Stimulated activated CD4-positive, alpha-beta T cell treated with anti-CD3 and anti-CD28 coated beads, Interleukin-15, amount 100 ng/mL, for 24 hours (primary cell): Measurements from ENCODE around the gene PRR7.
A peak's percentile ranks its signal among the peaks of the same experiment; 100 is the strongest.

Experiments
- DNase-seq: peaks from one replicate; pipeline ENCODE4 v3.0.0-alpha.2; 2020

Gene PRR7

GRCh38 chr5:177438468-177438867 is 8.1 kb upstream of the PRR7 start:
- DNase-seq: no peak

- DNase-seq: no peak
These were observed 7.0 kb upstream of the PRR7 start for GRCh38 chr5:177439518-177440053.

DNA sequence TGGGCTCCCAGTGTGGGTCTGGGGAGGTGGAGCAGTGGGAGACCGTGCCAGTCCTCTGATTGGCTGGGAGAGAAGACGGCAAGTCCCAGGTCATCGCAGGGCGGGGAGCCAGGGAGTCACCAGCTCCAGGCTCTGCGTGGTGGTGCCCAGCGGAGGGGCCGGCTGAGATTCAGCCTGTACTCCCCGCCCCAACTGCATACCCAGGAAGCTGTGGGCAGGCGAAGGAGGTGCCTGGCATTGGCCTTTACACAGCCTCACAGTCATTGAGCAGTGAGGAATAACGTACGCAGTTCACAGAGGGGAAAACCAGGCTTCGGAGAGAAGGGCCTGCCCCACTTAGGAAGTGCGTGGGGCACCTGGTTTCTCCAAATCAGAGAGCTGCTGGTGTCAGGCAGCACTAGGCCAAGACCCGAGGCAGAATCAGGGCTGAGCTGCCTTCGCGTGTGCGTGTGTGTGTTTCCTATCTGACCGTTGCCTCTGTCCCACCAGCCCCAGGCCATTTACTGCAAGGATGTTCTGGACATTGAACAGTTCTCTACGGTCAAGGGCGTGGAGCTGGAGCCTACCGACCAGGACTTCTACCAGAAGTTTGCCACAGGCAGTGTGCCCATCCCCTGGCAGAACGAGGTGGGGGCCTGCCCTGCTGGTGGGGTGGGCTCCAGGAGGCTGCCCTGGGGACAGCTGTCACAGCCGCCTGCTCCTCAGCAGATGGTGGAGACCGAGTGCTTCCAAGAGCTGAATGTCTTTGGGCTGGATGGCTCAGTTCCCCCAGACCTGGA is 6.2 kb upstream of the PRR7 start:
- DNase-seq: peak; percentile 68

GRCh38 chr5:177440990-177441780 is 5.4 kb upstream of the PRR7 start:
- DNase-seq: no peak

GRCh38 chr5:177442066-177442826 is 4.4 kb upstream of the PRR7 start:
- no peak for DNase-seq

DNA sequence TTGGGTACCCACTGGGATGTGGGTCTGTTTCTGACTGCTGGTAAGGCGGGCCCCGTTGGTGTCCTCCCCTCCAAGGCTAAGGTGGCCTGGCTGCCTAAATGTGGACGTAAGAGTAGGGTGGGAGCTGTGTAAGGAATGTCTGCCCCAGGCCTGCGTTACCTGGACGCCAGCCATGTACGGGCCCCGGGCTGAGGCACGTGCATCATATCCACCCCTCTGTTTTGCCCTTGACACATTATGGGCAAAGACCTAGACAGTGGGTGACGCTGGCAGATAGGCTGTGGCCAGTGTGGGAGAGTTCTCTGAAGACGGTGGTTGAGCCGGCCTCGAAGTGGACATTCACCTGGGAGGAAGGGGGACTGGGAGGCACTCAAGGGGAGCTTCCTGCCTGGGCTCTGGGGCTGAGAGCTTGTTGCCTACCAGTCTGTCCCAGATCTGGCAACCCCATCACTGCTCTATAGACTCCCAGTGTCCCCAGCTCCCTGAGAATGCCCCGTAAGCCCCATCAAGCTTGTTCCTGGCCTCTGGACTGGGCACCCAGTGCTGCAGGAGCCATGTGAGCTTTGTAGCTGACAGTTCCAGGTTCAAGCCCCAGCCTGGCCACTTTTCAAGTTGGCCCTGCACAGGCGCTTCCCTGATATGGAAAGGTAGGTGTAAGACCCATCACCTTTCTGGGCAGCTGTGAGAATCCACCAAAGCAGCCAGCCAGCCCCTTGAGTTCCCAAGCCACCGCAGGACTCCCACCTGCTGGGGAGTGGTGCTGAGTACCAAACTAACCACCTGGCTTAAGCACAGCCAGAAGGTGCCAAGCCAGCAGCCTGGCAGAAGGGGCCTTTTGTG is 3.2 kb upstream of the PRR7 start:
- no peak for DNase-seq

DNA sequence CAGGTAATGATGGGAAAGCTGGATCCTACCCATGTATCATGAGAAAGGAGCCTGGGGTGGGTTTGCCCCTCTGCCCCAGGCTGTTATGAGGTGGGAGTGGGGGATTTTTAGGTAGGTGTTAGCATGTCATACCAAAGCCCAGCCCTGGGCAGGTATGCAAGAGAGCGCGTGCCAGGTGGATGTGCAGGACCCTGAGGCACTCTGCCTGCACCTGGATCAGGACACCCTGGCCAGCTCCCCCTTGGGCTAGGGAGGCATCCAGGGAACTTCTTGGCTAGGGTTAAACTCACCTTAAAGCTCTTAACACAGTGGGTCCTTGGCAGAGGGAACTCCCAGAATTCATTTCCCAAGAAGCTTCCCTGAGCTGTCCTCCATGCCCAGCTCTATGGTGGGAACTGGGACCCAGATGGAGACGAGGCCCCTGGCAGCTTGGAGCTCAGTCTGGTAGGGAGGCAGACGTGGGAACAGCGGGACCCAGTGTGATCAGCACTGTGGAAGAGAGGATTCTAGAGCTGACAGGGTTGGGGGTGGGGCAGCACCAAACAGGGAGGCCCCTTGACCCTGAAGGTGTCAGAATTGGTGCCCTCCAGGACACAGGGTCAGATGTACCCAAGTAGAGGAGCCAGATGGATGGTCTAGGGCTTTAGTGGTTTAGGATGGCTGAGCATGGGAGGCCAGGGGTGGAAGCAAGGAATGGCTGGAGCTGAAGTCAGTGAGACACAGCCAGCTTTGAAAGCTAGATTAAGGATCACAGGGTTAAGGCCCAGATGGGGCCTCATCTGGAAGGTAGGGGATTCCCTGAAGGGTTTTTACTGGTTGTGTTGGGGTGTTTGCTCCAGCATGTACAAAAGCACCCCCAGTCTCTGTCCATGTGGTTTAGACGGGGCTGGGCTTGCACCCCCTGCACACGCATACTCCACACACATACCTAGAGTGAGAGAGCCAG is 2.2 kb upstream of the PRR7 start:
- peak; percentile 49 for DNase-seq

- DNase-seq: peak; percentile 50
These were observed 1.3 kb upstream of the PRR7 start for GRCh38 chr5:177445052-177445916.

DNA sequence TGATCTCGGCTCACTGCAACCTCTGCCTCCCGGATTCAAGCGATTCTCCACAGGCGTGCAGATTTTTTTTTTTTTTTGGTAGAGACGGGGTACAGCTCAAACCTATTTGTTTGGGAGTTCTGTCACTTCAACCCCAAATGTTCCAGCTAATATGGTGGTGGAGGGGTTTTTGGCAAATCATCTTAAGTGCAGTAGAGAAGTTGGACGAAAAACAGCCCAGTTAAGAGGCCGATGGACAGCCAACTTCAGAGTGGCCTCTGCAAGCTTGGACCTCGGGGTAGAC is 756 bp upstream of the PRR7 start:
- no peak for DNase-seq

- peak; percentile 81 for DNase-seq
These were observed 524 bp downstream of the PRR7 start for GRCh38 chr5:177447066-177447610.

DNA sequence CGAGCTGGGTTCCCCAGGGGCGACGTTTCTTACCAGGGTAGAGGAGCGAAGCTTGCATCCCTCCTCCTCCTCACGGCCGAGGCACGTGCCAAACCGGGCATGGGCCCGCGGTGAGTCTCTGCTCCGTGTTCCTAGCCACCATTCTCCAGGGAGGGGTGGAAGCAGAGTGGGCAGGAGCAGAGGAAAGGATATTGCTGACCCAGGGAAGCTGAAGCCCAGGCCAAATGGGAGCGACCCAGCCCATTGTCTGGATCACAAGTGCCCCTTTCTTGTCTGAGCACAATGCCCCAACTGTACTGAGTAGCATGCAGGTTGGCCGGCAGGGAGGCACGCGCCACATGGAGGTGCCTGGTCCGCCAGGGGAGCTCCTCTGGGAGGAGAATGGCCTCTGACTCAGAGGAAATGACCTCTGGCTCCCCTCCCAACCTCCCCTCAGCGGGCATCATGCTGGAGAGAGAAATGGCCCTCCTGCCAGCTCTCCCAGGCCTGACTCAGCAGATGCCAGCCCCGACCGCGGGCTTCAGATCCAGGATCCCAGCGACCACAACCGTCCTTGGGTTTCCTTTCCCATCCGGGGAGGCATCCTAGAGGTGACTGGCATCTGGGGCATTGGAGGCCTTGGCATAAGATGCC is 1.1 kb downstream of the PRR7 start:
- peak; percentile 50 for DNase-seq

DNA sequence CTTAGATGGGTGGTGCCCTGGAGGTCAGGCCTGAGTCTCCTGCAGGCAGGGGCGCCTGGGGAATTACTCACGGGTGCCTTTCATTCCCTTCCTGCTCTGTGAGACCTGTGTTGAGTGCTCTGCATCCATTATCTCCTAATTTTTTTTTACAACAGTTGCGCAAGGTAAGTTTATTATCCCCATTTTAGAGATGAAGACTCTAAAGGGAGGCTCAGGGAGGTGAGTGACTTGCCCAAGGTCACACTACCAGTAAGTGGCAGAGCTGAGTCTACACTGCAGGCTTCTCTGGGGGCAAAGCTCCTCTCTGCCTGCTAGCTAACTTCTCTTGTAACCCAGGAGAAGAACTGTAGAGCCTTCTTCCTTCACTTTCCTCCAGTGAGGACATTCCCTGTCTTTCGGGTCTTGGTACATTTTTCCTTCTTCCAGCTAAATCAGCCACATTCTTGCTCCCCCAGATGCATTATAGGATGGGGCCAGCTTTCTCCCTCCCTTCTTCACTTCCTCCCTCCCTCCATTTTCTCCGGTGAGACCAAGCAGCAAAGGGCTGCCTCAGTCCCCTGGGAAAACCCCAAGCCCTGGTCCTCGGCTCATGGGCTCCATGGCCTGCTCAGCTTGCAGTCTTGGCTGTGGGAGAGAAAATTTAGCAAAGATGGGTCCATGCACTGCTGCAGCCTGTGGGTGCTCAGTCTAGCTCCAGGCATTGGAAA is 1.8 kb downstream of the PRR7 start:
- peak; percentile 7 for DNase-seq

GRCh38 chr5:177449140-177450061 is 2.8 kb downstream of the PRR7 start:
- peak; percentile 15 for DNase-seq

DNA sequence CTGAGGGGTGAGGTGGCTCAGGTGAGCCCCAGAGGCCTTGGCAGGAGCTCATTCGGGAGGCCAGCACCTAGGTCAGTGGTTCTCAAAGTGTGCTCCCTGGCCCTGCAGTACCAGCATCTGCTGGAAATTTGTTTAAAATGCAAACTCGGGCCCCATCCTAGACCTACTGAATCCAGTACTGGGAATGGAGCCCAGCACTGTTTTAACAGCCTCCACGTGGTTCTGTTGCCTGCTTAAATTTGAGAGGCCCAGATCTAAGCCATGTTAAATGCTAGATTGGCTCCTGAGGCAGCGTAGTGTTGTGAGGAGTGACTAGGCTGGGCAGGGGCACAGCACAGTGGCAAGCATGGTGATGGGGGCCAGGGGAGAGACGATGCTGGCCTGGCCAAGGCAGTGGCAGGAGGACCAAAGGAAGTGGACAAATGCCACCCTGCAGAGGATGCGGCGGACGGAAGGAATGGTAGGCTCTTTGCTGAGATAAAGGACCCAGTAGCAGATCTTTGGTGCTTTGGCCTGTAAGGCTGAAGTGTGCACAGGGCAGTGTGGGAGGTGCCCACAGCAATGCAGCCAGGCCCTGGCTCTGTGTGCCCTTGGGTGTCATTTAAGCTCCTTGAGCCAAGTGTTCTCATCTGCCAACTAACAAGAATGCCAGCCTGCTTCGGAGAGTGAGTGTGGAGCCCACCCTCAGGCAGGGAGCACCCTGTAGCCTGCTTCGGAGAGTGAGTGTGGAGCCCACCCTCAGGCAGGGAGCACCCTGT is 4.2 kb downstream of the PRR7 start:
- peak; percentile 3 for DNase-seq

- DNase-seq: peak; percentile 11
These were observed 6.3 kb downstream of the PRR7 start for GRCh38 chr5:177452688-177453638.
